GM21825 (cell line): Measurements from ENCODE around the gene AIMP1.

Source experiments
- ATAC-seq: cut with Tn5 transposase; IDR thresholded peaks from one replicate; pipeline ENCODE4 v1.9.1; 2021; ENCODE audit warnings: mild to moderate bottlenecking, moderate library complexity; ENCODE audit not compliant: unreplicated experiment

The AIMP1 gene

DNA sequence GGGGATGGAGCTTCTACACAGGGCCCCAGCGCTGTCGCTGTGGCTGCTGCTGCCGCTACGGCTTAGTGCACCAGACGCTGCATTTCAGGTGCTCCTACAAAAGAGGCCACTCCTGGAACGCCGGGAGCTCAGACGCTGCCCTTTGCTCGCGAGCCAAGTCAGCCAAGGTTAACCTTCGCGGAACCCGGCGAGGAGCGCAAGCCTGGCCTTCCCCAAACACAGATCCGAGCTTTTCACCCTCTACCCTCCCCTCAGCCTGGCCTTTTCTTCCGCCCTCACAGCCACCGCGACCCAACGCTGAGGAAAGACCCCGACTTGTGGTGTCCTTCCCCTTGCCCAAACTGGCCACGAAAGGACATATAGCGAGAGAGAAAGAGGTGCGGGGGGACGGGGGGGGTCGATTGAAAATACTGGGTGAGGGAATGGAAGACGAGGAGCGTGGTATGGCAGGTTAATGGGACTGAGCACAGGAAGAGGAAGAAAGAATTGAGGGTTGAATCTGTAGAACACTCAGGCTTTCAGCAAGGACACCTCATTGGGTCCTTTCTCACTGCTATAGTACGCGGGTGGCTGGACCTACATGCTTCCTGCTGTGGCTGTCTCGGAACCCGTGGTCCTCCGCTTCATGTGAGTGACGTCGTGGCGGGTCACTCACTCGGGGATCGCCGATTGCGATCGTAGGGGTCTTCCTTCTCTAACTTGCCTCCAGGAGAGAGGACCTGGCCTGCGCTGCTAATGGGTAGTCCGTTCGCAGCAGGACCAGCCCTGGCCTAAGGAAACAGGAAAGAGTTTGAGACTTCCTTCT is at the start of gene AIMP1, which contains the start of gene TBCK:
Gene AIMP1, plus strand, starts transcription at position 583 of the 805 bp plus-strand sequence. CDS start 8,460 bp downstream, outside the sequence.
Gene TBCK, minus strand, starts transcription at position 242 of the 805 bp plus-strand sequence. CDS start 7,249 bp downstream, outside the sequence.
- ATAC-seq = peak; percentile 85

DNA sequence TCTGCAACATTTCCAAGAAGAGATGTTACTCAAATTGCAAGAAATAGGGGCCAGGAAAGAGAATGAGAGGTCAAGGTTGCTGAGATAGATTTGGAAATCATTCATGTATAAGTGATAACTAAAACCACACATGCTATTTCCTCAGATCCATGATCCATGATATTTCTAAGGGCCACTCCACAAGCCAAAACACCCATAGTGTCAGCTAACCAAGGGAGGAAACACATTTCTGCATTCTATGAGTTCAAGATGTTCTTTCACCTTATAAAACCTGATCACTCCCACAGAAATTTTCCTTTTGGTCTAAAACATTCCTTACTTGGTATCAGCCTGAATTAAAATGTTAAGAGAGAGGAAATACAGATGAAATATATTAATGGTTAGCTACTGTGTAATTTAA is 47.6 kb upstream of the AIMP1 start:
- ATAC-seq = no peak

DNA sequence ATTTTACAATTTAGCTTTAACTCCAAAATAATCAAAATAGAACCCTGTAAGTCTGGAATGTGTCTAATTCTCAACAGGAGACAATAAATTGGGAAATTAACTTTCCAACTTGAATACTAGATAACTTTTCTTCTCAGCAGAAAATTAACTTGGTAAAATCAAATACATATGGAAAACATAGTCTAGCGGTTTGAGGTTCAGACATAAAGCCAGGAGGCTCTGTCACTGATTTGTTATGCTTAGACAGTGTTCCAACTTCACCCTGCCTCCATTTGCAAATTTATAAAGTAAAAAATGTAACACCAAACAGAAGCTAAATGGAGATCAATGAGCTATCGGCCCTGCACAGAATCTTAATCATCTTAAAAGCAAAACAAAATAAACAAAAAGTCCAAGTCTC is 46.6 kb upstream of the AIMP1 start:
- ATAC-seq = no peak

DNA sequence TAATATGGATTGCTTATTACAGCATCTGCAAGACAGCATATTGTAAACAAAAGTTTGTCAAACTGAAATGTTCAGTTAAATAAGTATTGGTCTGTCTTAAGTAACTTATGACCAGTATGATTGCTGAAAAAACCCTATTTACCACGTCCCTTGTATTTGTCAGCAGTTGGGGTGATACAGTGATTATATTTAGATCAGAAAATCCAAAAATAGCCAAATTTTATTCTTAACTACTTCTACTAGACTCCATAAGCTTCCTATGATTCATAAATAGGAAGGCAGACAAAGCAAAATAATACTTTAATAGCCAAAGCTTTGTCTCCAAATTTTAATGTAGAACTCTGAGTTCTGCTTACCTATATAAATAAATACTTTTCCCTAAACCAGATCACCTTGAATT is 45.6 kb upstream of the AIMP1 start:
- ATAC-seq = no peak

DNA sequence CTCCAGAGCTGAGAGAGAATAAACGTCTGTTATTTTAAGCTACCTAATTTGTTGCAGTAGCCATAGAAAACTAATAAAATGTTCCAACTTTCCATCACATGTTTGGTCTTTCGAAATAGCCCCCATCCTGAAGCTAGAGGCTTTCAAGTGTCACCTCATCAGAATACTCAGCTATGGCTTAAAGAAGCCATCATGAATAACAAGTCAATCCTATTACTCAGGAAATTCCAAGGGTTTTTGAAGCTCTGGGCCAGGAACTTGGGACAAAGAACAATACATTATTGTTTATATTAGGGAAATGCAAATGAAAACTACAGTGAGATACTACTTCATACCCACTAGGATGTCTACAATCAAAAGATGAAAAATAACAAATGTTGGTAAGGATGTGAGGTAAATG is 42.5 kb upstream of the AIMP1 start:
- no peak for ATAC-seq

DNA sequence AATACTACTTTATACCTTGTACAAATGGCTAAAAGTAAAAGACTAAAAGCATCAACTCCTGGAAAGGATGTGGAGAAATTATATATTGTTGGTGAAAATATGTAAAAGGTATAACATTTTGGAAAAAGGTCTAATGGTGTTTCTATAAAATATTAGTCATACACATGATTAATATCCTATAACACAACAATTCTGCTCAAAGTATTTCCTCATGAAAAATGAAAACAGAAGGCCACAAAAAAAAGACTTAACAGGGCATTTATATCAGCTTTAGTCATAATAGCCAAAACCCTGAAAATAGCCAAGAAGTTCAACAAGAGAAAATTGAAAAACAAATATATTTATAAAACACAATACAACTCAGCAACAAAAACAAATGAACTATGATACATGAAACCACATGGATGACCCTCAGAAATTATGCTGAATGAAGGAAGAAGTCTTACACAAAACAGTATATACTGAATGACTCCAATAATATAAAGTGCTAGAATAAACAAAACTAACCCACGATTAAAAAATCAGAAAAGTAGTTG is 39.1 kb upstream of the AIMP1 start:
- ATAC-seq = no peak

DNA sequence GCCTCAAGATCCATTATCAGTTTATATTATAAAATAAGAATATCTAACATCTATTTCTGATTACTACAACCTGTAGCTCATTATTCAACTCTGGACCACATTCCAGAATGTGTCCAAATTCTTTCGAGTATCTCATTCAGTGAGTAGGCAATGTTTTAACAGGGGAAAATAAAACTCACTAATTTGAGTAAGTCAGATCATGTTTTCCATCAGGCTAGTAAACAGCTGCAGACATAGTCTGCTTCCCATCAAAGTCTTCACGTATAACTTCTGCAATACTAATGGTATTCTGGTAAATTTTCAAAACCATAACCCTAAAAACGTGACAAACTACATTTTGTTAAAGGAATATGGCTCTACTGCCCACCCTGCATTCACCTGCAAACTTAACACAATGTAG is 32.1 kb upstream of the AIMP1 start:
- no peak for ATAC-seq

DNA sequence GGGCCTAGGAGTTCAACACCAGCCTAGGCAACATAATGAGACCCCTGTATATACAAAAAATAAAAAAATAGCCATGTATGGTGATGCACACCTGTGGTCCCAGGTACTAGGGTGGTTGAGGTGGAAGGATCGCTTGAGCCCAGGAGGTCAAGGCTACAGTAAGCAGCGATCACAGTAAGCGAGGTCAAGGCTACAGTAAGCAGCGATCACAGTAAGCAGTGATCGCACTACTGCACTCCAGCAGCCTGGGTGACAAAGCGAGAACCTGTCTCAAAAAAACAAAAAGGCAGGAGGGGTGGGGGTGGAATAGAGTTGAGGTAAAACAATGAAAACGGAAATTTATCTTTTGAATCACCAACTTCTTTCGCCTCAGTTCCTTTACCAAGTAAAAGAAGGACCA is 29.7 kb upstream of the AIMP1 start:
- ATAC-seq = no peak

DNA sequence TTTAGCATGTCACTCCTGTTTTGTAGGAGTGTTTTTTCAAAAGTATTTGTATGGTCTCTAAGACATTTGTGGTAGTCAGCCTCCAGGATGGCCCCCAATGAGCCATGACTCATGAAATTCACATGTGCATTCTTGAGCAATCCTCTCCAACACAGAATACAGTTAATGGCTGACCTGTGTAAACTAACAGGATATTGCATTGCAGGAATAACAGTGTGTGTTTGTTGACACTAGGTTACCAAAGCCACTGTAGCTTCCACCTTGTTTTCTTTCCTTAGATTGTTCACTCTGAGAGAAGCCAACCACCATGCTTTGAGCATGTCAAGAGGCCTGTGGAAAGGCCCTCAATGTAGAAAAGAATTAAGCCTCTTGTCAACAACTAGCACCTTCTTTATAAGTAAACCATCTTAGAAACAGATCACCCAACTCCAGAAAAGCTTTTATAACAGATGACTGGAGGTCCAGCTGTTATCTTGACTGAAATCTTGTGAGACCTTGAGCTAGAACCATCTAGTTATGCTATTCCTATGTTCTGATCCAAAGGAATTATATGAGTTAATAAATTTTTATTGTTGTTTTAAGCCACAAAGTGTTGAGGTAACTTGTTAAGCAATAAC is 28.9 kb upstream of the AIMP1 start:
- no peak for ATAC-seq

DNA sequence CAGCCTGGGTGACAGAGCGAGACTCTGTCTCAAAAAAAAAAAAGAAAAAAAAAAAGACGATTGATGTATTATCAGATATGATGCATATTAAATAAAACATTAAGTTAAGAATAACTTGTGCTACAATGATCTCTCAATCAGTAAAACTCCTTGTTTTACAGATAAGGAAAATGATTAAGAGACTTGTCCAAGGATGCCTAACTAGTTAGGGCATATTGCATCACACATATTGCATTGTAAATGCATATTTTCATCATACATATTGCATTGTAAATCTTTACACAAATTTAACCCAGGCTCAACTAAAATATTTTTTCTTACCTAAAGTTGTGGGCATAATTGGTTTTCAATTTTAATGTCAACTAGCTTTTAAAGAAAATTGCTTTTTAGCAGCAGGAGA is 26.6 kb upstream of the AIMP1 start:
- no peak for ATAC-seq

DNA sequence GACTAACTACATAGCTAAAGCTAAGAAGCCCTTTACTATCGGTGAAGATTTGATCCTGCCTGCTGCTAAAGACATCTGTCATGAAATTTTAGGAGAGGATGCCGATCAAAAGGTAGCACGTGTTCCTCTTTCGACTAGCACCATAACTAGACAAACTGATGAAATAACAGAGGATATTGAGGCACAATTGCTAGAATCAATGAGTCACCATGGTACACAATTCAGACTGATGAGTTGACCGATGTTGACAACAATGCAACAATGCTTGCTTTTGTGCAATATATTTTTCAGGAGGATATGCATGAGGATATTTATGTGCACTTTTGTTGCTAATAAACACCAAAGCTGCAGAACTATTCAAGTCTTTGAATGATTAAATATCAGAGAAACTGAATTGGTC is 24.7 kb upstream of the AIMP1 start:
- ATAC-seq = no peak

DNA sequence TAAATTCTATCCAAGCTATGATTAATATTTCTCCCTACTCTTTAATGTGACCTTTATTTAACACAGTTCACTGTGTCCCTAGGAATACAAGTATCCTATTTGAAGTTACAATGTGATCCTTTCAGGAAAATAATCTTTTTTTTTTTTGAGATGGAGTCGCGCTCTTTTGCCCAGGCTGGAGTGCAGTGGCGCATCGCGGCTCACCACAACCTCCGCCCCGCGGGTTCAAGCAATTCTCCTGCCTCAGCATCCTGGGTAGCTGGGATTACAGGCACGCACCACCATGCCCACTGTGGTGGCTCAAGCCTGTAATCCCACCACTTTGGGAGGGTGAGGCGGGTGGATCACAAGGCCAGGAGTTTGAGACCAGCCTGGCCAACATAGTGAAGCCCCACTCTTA is 22.3 kb upstream of the AIMP1 start:
- no peak for ATAC-seq

DNA sequence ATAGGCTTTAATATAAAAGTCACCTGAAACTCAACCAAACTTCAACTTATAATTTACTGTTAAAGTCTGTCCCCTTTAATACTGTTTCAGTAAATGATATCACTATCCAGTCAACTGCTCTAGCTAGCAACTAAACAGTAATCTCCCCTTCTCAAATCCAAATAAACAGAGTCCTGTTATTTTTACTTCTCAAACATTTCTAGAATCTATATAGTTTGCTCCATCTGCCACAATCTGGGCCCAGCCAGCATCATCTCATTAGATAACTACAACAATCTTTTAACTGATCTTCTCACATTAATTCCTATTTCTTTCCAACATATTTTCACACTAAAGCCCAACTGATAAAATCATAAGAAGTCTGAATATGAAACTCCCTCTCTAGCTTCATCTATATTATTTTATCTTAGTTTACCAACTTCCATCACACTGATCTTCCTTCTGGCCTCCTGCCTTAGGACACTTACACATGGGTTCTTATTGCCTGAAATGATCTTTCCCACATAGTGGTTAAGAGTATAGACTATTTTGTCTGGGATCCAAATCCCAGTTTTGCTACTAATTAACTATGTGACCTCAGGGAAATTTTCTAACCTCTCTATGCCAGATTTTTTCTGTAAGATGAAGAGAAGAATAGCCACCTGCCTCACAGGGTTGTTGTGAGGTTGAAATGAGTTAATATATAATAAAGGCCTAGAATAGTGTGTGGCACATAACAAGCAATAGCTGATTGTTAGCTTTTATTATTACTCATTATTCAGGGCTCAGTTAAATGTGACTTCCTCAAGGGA is 18.9 kb upstream of the AIMP1 start:
- no peak for ATAC-seq

DNA sequence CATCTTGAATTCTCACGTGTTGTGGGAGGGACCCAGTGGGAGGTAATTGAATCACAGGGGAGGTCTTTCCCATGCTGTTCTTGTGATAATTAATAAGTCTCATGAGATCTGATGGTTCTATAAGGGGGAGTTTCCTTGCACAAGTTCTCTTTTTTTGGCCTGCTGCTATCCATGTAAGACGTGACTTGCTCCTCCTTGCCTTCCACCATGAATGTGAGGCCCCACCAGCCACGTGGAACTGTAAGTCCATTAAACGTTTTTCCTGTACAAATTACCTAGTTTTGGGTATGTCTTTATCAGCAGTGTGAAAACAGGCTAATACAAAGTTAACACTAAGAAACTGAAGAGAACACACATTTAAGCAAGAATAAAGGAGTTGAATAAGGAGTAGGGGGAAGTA is 16.4 kb upstream of the AIMP1 start:
- no peak for ATAC-seq

DNA sequence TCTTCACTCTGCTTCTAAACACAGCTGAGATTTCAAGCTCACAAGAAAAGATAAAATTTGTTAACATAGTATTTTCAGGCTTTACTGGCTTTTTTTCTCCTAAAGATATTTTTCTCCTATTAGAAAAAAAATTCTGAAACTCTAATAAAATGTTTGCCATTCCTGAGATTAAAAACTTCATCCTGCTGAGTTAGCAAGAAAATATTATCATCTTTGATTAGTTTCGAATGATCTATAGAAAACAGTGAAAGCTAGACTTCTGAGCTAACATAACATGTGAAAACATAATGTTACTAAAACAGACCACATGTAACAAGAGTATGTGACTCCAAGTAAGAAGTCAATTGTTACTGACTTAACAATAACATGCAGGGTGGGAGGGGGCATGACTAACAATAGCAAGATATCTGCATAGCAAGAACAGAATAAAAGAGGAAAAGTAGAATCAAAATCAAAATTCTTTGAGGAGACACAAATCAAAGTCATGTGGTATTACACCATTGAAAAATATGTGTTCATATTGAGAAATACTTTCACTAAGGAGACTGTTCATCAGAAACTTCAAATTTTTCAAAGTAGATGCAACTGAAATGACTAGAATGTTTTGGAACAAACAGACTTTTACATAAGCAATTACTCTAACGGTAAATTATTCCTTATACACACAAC is 14.8 kb upstream of the AIMP1 start:
- ATAC-seq = no peak

DNA sequence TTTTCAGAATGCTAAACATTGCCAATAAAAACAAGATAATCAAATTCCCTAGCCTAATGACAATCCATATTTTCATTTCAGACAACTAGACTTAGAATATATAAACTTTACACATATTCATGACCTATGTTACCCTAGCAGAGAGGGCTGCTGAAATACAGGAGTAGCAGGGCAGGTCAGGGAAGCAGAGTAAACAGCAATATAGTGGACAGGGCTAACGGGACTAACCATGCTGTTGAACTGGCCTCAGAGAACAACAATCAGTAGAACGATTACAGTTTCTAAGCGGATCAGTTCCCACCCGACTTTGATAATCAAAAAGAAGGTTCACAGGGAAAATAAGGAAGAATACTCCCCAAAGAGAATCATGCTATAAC is 14.3 kb upstream of the AIMP1 start:
- ATAC-seq = no peak

DNA sequence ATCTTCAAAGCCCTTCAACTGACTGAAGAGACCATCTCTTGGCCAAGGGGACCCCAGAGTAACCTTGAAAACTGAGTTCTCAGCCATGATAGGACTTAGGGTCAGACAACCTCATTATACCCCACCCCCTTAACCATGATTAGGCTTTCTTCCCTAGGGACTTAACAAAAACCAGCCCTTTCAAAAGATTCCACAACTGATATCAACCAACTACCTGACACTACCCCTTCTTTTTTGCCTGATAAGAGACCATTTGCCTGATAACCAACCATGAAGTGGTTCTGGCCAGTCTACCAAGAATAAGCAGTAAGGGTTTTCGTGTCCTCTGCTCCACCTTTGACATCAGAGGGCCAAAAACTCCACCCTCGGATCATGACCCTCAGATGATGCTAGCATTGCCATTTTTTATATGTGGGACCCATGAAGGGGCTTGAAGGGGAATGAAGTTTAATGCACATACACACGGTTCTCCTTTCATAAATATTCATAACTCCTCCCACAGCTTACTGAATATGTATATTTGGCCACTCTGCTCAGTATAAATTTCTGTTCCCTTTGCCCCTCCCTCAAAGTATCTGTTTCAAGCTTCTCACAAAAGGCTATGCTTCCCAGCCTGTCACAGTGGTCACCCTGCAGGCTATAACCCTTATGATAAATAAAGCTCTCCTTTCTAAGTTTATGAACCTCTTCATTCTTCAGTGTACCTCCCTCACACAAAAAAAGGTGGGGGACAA is 12.6 kb upstream of the AIMP1 start:
- no peak for ATAC-seq

DNA sequence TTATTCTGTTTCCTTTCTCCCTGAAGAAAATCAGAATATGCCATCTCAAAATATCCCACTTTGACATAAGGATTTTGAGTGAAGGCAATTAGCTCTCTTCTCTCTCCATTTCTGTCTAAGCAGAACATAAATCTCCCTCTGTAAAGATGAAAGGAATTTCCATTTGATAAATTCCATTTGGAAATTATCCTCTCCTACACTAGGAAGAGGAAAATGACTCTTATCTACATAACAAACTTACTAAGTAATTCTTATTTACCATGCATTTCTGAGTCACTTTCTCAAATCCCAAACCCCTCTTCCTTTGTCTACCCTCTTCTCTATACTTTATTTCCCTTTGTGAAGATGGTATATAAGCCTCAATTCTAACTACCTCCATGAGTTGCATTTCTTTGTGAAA is 11.7 kb upstream of the AIMP1 start:
- ATAC-seq = no peak

DNA sequence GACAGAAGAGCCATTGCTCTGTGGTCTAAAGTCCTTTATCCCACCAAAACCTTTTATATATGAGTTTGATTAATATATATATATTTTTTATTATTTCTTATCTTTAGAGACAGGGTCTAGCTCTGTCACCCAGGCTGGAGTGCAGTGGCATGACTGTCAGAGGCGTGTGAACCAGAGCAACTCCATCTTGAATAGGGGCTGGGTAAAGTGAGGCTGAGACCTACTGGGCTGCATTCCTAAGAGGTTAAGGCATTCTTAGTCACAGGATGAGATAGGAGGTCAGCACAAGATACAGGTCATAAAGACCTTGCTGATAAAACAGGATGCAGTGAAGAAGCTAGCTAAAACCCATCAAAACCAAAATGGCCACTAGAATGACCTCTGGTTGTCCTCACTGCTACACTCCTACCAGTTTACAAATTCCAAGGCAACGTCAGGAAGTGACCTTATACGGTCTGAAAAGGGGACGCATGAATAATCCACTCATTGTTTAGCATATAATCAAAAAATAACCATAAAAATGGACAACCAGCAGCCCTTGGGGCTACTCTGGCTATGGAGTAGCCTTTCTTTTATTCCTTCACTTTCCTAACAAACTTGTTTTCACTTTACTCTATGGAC is 10.8 kb upstream of the AIMP1 start:
- no peak for ATAC-seq

DNA sequence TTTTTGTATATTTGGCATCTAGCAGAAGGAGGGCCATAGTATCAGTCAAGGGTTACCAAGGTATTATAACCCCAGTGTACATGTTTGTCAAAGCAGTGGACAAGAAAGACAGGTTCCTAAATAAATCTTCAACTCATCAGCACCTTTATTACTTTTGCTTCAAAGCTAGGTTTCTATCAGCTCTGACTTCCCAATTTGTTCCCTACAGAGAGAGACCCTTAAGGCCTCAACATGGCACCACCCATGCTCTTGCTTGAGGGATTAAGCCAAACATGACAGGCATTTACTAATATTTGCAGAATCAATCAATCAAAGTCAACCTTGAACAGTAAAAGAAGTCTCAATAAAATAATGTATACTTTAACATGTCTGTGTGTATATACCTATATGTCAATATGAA is 9.8 kb upstream of the AIMP1 start:
- ATAC-seq = no peak
